ENCODE data around the gene CAPN3. TPM values are rescaled to one million over a fixed set of nuclear protein-coding genes. Genes with fewer than 3 reads are reported as not detected.

CAPN3 gene
- total RNA-seq, 4 donors from 2014 or later = 0.79 to 16.2 (median 3.9) TPM

DNA sequence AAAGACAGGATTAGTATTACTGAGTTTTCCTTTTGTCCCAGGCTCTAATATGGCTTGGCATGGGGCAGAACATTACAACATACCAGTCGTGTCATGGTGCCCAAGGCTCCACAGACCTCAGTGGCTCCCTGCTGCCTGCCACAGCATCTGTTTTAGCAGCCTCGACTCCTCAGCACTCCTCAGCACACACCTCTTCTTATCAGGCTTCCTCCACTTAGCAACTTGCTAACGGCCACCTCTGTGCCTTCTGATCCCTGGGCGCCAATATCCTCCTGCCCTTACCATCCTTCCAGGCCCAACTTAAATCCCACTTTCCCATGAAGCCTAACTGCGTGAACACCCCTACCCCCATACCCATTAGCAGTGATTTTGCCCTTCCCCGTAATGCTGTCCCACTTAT, 6.2 kb upstream of the CAPN3 start:
- WGBS, 2 donors (ENCODE audit: low coverage in 1 of 2) = 84 to 88% methylated on average over 4 to 6 of the region's 6 CpGs

GRCh38 chr15:42354824-42355223, 4.5 kb upstream of the CAPN3 start:
- peaks cover 0 to 92% of the 10 kb centered on the region in 2 donors for H3K36me3 ChIP-seq
- TF ChIP-seq EP300 (IDR thresholded peaks at IDR 0.05) (no peak), POLR2A (IDR thresholded peaks at IDR 0.05) (no peak), POLR2AphosphoS5 (IDR thresholded peaks at IDR 0.05) (no peak)
- TF ChIP-seq, protein P1, sequence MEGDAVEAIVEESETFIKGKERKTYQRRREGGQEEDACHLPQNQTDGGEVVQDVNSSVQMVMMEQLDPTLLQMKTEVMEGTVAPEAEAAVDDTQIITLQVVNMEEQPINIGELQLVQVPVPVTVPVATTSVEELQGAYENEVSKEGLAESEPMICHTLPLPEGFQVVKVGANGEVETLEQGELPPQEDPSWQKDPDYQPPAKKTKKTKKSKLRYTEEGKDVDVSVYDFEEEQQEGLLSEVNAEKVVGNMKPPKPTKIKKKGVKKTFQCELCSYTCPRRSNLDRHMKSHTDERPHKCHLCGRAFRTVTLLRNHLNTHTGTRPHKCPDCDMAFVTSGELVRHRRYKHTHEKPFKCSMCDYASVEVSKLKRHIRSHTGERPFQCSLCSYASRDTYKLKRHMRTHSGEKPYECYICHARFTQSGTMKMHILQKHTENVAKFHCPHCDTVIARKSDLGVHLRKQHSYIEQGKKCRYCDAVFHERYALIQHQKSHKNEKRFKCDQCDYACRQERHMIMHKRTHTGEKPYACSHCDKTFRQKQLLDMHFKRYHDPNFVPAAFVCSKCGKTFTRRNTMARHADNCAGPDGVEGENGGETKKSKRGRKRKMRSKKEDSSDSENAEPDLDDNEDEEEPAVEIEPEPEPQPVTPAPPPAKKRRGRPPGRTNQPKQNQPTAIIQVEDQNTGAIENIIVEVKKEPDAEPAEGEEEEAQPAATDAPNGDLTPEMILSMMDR (IDR thresholded peaks at IDR 0.05) = no peak
- no peak overlapping the region for H3K27ac ChIP-seq
- no peak for ATAC-seq
- WGBS, 2 donors (ENCODE audit: low coverage in 1 of 2) = 63 to 94% methylated on average over 2 of the region's 2 CpGs
- no peak overlapping the region for H3K4me3 ChIP-seq
- H3K27me3 ChIP-seq = no peaks in the 10 kb centered on the region
- no peaks in the 10 kb centered on the region for H3K4me1 ChIP-seq
- no peaks in the 10 kb centered on the region for H3K9me3 ChIP-seq

More for the DNA sequence above, 6.2 kb upstream of the CAPN3 start:
- Histone ChIP-seq H3K4me1 (no peaks in the 10 kb centered on the region), H3K4me3 (no peak overlapping the region), H3K27me3 (no peaks in the 10 kb centered on the region), H3K36me3 (peaks cover 0 to 97% of the 10 kb centered on the region in 2 donors), H3K27ac (no peak overlapping the region), H3K9me3 (no peaks in the 10 kb centered on the region)
- no peak for TF ChIP-seq POLR2A (IDR thresholded peaks at IDR 0.05)
- no peak for TF ChIP-seq EP300 (IDR thresholded peaks at IDR 0.05)
- no peak for ATAC-seq

DNA sequence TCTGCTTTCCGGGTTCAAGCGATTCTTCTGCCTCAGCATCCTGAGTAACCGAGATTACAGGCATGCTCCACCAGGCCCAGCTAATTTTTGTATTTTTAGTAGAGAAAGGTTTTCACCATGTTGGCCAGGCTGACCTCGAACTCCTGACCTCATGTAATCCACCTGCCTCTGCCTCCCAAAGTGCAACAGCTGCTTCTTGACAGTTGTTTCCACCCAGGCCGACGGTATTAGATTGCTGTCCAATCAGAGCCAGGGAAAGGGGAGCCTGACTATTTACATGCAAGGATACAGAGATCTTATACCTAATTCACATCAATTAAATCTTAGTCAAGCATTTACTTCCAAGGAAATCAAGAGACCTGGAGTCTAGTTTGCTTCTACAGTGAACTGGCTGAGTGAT, 4.0 kb upstream of the CAPN3 start:
- Histone ChIP-seq H3K9me3 (no peaks in the 10 kb centered on the region), H3K4me1 (no peaks in the 10 kb centered on the region), H3K27me3 (no peaks in the 10 kb centered on the region), H3K36me3 (peaks cover 0 to 90% of the 10 kb centered on the region in 2 donors), H3K27ac (no peak overlapping the region), H3K4me3 (no peak overlapping the region)
- TF ChIP-seq, protein P1 (IDR thresholded peaks at IDR 0.05) = no peak
- no peak for TF ChIP-seq POLR2A (IDR thresholded peaks at IDR 0.05)
- TF ChIP-seq POLR2AphosphoS5 (IDR thresholded peaks at IDR 0.05) = no peak
- no peak for TF ChIP-seq EP300 (IDR thresholded peaks at IDR 0.05)
- ATAC-seq = no peak
- 83 to 84% methylated on average over 3 to 6 of the region's 6 CpGs for WGBS, 2 donors (ENCODE audit: low coverage in 1 of 2)

DNA sequence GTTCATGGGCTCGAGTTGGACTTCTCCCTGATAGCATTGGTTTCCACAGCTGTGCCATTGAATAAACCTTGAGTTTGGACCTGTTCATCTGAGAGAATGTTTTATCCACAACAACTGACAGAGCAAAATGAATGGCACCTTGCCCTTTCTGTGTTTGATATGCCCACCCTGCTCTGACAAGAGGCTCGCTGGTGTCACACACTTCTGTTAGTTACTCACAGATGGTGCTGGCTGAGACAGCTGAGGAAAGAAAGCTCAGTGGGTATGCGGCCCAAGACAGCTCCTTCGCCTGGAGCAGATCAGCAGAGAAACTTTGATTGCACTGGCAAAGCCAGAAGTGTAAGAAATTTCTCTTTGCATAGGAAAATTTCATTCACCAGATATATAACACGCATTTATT, 2.5 kb upstream of the CAPN3 start:
- Histone ChIP-seq H3K9me3 (no peaks in the 10 kb centered on the region), H3K27me3 (no peaks in the 10 kb centered on the region), H3K4me3 (no peak overlapping the region), H3K4me1 (no peaks in the 10 kb centered on the region), H3K27ac (no peak overlapping the region), H3K36me3 (peaks cover 0 to 75% of the 10 kb centered on the region in 2 donors)
- ATAC-seq = no peak
- TF ChIP-seq POLR2A (IDR thresholded peaks at IDR 0.05) = no peak
- TF ChIP-seq, protein P1 (IDR thresholded peaks at IDR 0.05) = no peak
- no peak for TF ChIP-seq EP300 (IDR thresholded peaks at IDR 0.05)
- TF ChIP-seq POLR2AphosphoS5 (IDR thresholded peaks at IDR 0.05) = no peak
- 38 to 80% methylated on average over 1 to 2 of the region's 5 CpGs for WGBS, 2 donors (ENCODE audit: low coverage in 1 of 2)

- TF ChIP-seq POLR2A (IDR thresholded peaks at IDR 0.05) (no peak), EP300 (IDR thresholded peaks at IDR 0.05) (no peak), POLR2AphosphoS5 (IDR thresholded peaks at IDR 0.05) (no peak)
- TF ChIP-seq, protein P1 (IDR thresholded peaks at IDR 0.05) = no peak
- Histone ChIP-seq H3K4me1 (no peaks in the 10 kb centered on the region), H3K36me3 (peaks cover 0 to 62% of the 10 kb centered on the region in 2 donors), H3K9me3 (no peaks in the 10 kb centered on the region), H3K27ac (no peak overlapping the region), H3K27me3 (no peaks in the 10 kb centered on the region), H3K4me3 (no peak overlapping the region)
- WGBS, 2 donors (ENCODE audit: low coverage in 1 of 2) = 76 to 95% methylated on average over 2 of the region's 2 CpGs
- ATAC-seq = no peak
These were observed 1.2 kb upstream of the CAPN3 start for GRCh38 chr15:42358141-42358540.
